H1 (cell line): Measurements from ENCODE around the gene KIR2DL4.

Experiments used
- BCL11A ChIP-seq, 2 experiments: IDR thresholded peaks; one replicate each; pipeline ENCODE4 v1.6.1; 2011; ENCODE audit warnings: low read depth in 2 of 2, low read length in 2 of 2, mild to moderate bottlenecking in 2 of 2
- CBX5 ChIP-seq: fragments of 300-800, 300-1000 bp; sonication (generic); IDR thresholded peaks from 2 replicates; pipeline ENCODE4 v1.7.1; 2016; ENCODE audit warnings: antibody characterized with exemption, low read length, low read depth
- CHD1 ChIP-seq: IDR thresholded peaks from 2 replicates; pipeline ENCODE4 v1.6.1; 2012; ENCODE audit warnings: low read depth, low read length, improper control_type of control experiment
- CTCF ChIP-seq, 3 experiments: IDR thresholded peaks; 1 replicate in 2 of 3; 2 replicates in 1 of 3; pipeline versions ENCODE4 v1.5.1 to v1.6.1; 2011; ENCODE audit warnings: low read length in 3 of 3, mild to moderate bottlenecking in 3 of 3, inconsistent platforms in 2 of 3, low read depth in 1 of 3, moderate library complexity in 1 of 3; ENCODE audit not compliant: insufficient read depth in 1 of 3; ENCODE audit errors: control extremely low read depth in 1 of 3
- EP300 ChIP-seq, 2 experiments: IDR thresholded peaks; 1 replicate in 1 of 2; 2 replicates in 1 of 2; pipeline ENCODE4 v1.6.1; 2011 to 2012; ENCODE audit warnings: low read depth in 2 of 2, low read length in 2 of 2, mild to moderate bottlenecking in 2 of 2, borderline replicate concordance in 1 of 2, inconsistent platforms in 1 of 2, moderate library complexity in 1 of 2
- EZH2 ChIP-seq: fragments of 200-600 bp; sonication (generic); IDR thresholded peaks from 2 replicates; pipeline ENCODE4 v1.7.1; 2012; ENCODE audit warnings: low read depth, mild to moderate bottlenecking, moderate library complexity, low read length, inconsistent platforms; ENCODE audit not compliant: severe bottlenecking
- JUND ChIP-seq: IDR thresholded peaks from 2 replicates; pipeline ENCODE4 v1.6.1; 2011; ENCODE audit warnings: mild to moderate bottlenecking, improper control_type of control experiment, low read length
- NRF1 ChIP-seq: IDR thresholded peaks from 2 replicates; pipeline ENCODE4 v1.6.1; 2011; ENCODE audit warnings: mild to moderate bottlenecking, low read depth, low read length, improper control_type of control experiment
- RFX5 ChIP-seq: IDR thresholded peaks from 2 replicates; pipeline ENCODE4 v1.6.1; 2011; ENCODE audit warnings: low read depth, low read length, improper control_type of control experiment, borderline replicate concordance
- SP1 ChIP-seq: IDR thresholded peaks from 2 replicates; pipeline ENCODE4 v1.6.1; 2011; ENCODE audit warnings: low read depth, low read length
- TF ChIP-seq, protein P1 (sequence below): IDR thresholded peaks from 2 replicates; pipeline ENCODE4 v1.6.1; 2012; ENCODE audit warnings: inconsistent platforms

DNA sequence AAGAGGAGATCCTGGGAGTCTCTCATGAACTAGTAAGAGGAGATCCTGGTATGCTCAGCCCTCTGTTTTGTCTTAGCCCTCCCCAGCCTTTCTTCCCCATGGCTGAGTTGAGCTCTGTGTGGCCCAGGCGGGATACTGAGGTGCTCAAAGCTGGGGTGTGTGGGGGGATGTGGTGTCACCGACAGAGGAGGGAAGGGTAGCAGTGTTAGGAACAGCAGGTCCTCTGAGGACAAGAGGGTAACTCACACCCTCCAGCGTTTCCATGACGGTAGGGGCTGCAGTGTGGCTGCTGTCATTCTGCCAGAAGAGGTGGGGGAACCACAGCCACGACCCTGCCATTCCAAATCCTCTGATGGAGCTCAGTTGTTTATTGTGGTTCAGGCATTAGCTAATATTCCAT is 691 bp downstream of the KIR2DL4 start:
- TF ChIP-seq JUND (no peak), SP1 (no peak), BCL11A (IDR thresholded peaks at IDR 0.05; ENCODE audit: low read depth in 2 of 2, low read length in 2 of 2) (no peak), EP300 (IDR thresholded peaks at IDR 0.05; ENCODE audit: borderline replicate concordance in 1 of 2, low read depth in 2 of 2, low read length in 2 of 2) (no peak), NRF1 (no peak), CHD1 (no peak), CBX5 (no peak), EZH2 (no peak), RFX5 (no peak), CTCF (IDR thresholded peaks at IDR 0.05; ENCODE audit: control extremely low read depth in 1 of 3, insufficient read depth in 1 of 3, low read depth in 1 of 3, low read length in 3 of 3) (no peak)
- TF ChIP-seq, protein P1, sequence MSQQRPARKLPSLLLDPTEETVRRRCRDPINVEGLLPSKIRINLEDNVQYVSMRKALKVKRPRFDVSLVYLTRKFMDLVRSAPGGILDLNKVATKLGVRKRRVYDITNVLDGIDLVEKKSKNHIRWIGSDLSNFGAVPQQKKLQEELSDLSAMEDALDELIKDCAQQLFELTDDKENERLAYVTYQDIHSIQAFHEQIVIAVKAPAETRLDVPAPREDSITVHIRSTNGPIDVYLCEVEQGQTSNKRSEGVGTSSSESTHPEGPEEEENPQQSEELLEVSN: no peak
